Transverse colon (tissue), 3 donors: ENCODE results near the gene GAPVD1.

Experiments
- EP300 ChIP-seq: sonication (generic); formaldehyde crosslinking; IDR thresholded peaks from one replicate; pipeline ENCODE4 v1.6.1; 2017; ENCODE audit warnings: antibody characterized with exemption, low read depth
- TF ChIP-seq, protein P1 (sequence below), 5 experiments: fragments of 200-600 bp in 3 of 5; fragments of 450-650 bp in 2 of 5; sonication (generic) in 3 of 5; IDR thresholded peaks; 1 replicate in 2 of 5; 2 replicates in 3 of 5; pipeline ENCODE4 v1.5.1; 2016 to 2017; ENCODE audit warnings: antibody characterized with exemption in 5 of 5, inconsistent platforms in 3 of 5, mild to moderate bottlenecking in 2 of 5, moderate library complexity in 1 of 5

DNA sequence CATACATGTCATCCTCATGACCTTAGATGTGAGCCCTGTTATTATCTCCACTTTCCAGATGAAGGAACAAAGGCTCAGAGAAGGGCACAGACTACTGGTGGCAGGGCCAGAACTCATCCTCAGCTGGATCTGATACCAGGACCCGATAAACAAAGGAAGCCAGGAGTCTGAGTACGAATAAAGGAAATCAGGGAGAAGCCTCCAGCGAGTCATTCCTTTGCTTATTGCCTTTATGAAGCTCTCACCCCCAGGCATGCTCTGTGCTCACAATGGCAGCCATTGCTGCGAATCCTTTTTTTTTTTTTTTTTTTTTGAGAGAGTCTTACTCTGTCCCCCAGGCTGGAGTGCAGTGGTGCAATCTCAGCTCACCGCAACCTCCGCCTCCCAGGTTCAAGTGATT lies 130.1 kb downstream of the GAPVD1 start:
- TF ChIP-seq, protein P1, sequence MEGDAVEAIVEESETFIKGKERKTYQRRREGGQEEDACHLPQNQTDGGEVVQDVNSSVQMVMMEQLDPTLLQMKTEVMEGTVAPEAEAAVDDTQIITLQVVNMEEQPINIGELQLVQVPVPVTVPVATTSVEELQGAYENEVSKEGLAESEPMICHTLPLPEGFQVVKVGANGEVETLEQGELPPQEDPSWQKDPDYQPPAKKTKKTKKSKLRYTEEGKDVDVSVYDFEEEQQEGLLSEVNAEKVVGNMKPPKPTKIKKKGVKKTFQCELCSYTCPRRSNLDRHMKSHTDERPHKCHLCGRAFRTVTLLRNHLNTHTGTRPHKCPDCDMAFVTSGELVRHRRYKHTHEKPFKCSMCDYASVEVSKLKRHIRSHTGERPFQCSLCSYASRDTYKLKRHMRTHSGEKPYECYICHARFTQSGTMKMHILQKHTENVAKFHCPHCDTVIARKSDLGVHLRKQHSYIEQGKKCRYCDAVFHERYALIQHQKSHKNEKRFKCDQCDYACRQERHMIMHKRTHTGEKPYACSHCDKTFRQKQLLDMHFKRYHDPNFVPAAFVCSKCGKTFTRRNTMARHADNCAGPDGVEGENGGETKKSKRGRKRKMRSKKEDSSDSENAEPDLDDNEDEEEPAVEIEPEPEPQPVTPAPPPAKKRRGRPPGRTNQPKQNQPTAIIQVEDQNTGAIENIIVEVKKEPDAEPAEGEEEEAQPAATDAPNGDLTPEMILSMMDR (IDR thresholded peaks at IDR 0.05), result no peak
- TF ChIP-seq EP300, result no peak
